GM12878 (cell line): Measurements from ENCODE around the gene ITSN1. TPM values are rescaled to one million over a fixed set of nuclear protein-coding genes. Genes with fewer than 3 reads are reported as not detected.

Source experiments
- ASH2L ChIP-seq: fragments of 300-600, 200-600 bp; sonication (generic); IDR thresholded peaks from 2 replicates; pipeline ENCODE4 v1.6.1; 2017; ENCODE audit warnings: low read depth, mild to moderate bottlenecking, borderline replicate concordance
- BHLHE40 ChIP-seq, 2 experiments: fragments of 450-650 bp in 1 of 2; IDR thresholded peaks; 2 replicates each; pipeline ENCODE4 v1.6.1; 2011 to 2017; ENCODE audit warnings: low read depth in 2 of 2, borderline replicate concordance in 1 of 2, improper control_type of control experiment in 1 of 2, low read length in 1 of 2, mild to moderate bottlenecking in 1 of 2
- BMI1 ChIP-seq: fragments of 450-650 bp; IDR thresholded peaks from 2 replicates; pipeline ENCODE4 v1.6.1; 2016; ENCODE audit warnings: mild to moderate bottlenecking, moderate library complexity, borderline replicate concordance
- EGR1 ChIP-seq, 2 experiments: IDR thresholded peaks; 1 replicate in 1 of 2; 2 replicates in 1 of 2; pipeline ENCODE4 v1.6.1; 2011 to 2012; ENCODE audit warnings: low read depth in 2 of 2, low read length in 2 of 2, borderline replicate concordance in 1 of 2, mild to moderate bottlenecking in 1 of 2, moderate library complexity in 1 of 2
- EP300 ChIP-seq, 2 experiments: fragments of 150-350 bp in 1 of 2; IDR thresholded peaks; 2 replicates each; pipeline ENCODE4 v1.6.1; 2011 to 2012; ENCODE audit warnings: low read depth in 2 of 2, low read length in 2 of 2, borderline replicate concordance in 1 of 2, improper control_type of control experiment in 1 of 2, inconsistent platforms in 1 of 2; ENCODE audit not compliant: control insufficient read depth in 1 of 2
- EZH2 ChIP-seq: IDR thresholded peaks from 2 replicates; pipeline ENCODE4 v1.6.1; 2012; ENCODE audit warnings: low read depth, mild to moderate bottlenecking, control low read depth, inconsistent platforms, low read length, borderline replicate concordance; ENCODE audit not compliant: control insufficient read depth
- GABPA ChIP-seq: IDR thresholded peaks from 2 replicates; pipeline ENCODE4 v1.6.1; 2014; ENCODE audit warnings: antibody characterized with exemption, low read depth, mild to moderate bottlenecking, inconsistent platforms
- HDGF ChIP-seq: fragments of 450-650 bp; IDR thresholded peaks from 2 replicates; pipeline ENCODE4 v1.6.1; 2016; ENCODE audit warnings: antibody characterized with exemption
- IKZF2 ChIP-seq, 2 experiments: fragments of 450-650 bp; IDR thresholded peaks; 2 replicates each; pipeline ENCODE4 v1.6.1; 2017; ENCODE audit warnings: mild to moderate bottlenecking in 2 of 2, moderate library complexity in 2 of 2
- KAT2A ChIP-seq: conservative IDR thresholded peaks from 2 replicates; pipeline ENCODE4 v1.6.1; 2011; ENCODE audit warnings: low read depth, low read length; ENCODE audit not compliant: control insufficient read depth
- KDM1A ChIP-seq: fragments of 200-600 bp; sonication (generic); IDR thresholded peaks from 2 replicates; pipeline ENCODE4 v1.6.1; 2016; ENCODE audit warnings: borderline replicate concordance
- LARP7 ChIP-seq: fragments of 450-650 bp; IDR thresholded peaks from 2 replicates; pipeline ENCODE4 v1.6.1; 2017; ENCODE audit warnings: mild to moderate bottlenecking
- MTA3 ChIP-seq: IDR thresholded peaks from 2 replicates; pipeline ENCODE4 v1.6.1; 2012; ENCODE audit warnings: low read length, inconsistent platforms, borderline replicate concordance
- MYB ChIP-seq: fragments of 150-350 bp; IDR thresholded peaks from 2 replicates; pipeline ENCODE4 v1.6.1; 2014; ENCODE audit warnings: mild to moderate bottlenecking, low read depth, low read length, borderline replicate concordance
- NBN ChIP-seq: fragments of 450-650 bp; IDR thresholded peaks from 2 replicates; pipeline ENCODE4 v1.6.1; 2016
- NFYA ChIP-seq: IDR thresholded peaks from 2 replicates; pipeline ENCODE4 v1.6.1; 2011; ENCODE audit warnings: low read depth, mild to moderate bottlenecking, low read length, improper control_type of control experiment, borderline replicate concordance
- RAD51 ChIP-seq: fragments of 450-650 bp; IDR thresholded peaks from 2 replicates; pipeline ENCODE4 v1.6.1; 2016; ENCODE audit warnings: moderate library complexity, mild to moderate bottlenecking, inconsistent platforms
- RB1 ChIP-seq: fragments of 450-650 bp; formaldehyde crosslinking; IDR thresholded peaks from 2 replicates; pipeline ENCODE4 v1.6.1; 2017; ENCODE audit warnings: mild to moderate bottlenecking, borderline replicate concordance
- SIN3A ChIP-seq: IDR thresholded peaks from 2 replicates; pipeline ENCODE4 v1.6.1; 2012; ENCODE audit warnings: low read depth, low read length, improper control_type of control experiment
- SPI1 ChIP-seq: IDR thresholded peaks from 2 replicates; pipeline ENCODE4 v1.6.1; 2011; ENCODE audit warnings: low read depth, mild to moderate bottlenecking, low read length, moderate library complexity, borderline replicate concordance; ENCODE audit not compliant: insufficient read depth
- SUPT20H ChIP-seq: IDR thresholded peaks from 2 replicates; pipeline ENCODE4 v1.6.1; 2011; ENCODE audit warnings: low read depth, mild to moderate bottlenecking, low read length, moderate library complexity, borderline replicate concordance; ENCODE audit not compliant: control insufficient read depth
- TARDBP ChIP-seq: IDR thresholded peaks from 2 replicates; pipeline ENCODE4 v1.6.1; 2016; ENCODE audit warnings: borderline replicate concordance
- ZNF24 ChIP-seq: fragments of 450-650 bp; IDR thresholded peaks from 2 replicates; pipeline ENCODE4 v1.6.1; 2017; ENCODE audit warnings: antibody characterized with exemption, mild to moderate bottlenecking
- ZNF274 ChIP-seq: IDR thresholded peaks from one replicate; pipeline ENCODE4 v1.8.0; 2011; ENCODE audit not compliant: insufficient read length, insufficient read depth
- polyA plus RNA-seq, 11 experiments: library from polyadenylated mRNA; depleted of rRNA in 4 of 11; unstranded in 6 of 11; stranded (reverse) in 5 of 11; fragments of >200 nt; fragmentation: Nextera tagmentation in 4 of 11; fragmentation: Illumina TruSeq in 1 of 11; extraction: Ambion mirVana in 4 of 11; extraction: Trizol in 1 of 11; gene quantifications; 1 replicate in 1 of 11; 2 replicates in 10 of 11; pipeline versions ENCODE4 v1.2.1 to v1.2.3, GENCODE V29; 2011 to 2016; ENCODE audit warnings: inconsistent platforms in 2 of 11, missing spikeins in 2 of 11, low read depth in 1 of 11
- total RNA-seq, 4 experiments: library from RNA; depleted of rRNA in 3 of 4; stranded (reverse); fragments of >200 nt in 3 of 4; fragmentation: Illumina TruSeq in 1 of 4; extraction: Trizol in 1 of 4; gene quantifications; 2 replicates each; pipeline versions ENCODE4 v1.2.1 to v1.2.3, GENCODE V29; 2013 to 2021
- TF ChIP-seq, protein P1 (sequence below): IDR thresholded peaks from 2 replicates; pipeline ENCODE4 v1.6.1; 2011; ENCODE audit warnings: low read depth, low read length, improper control_type of control experiment, borderline replicate concordance
- TF ChIP-seq, protein P2 (sequence below): fragments of 450-650 bp; IDR thresholded peaks from 2 replicates; pipeline ENCODE4 v1.6.1; 2014; ENCODE audit warnings: mild to moderate bottlenecking
- TF ChIP-seq, protein P3 (sequence below): IDR thresholded peaks from 2 replicates; pipeline ENCODE4 v1.6.1; 2011; ENCODE audit warnings: borderline replicate concordance, low read depth, mild to moderate bottlenecking, moderate library complexity, mixed read lengths, low read length; ENCODE audit not compliant: insufficient read depth; ENCODE audit errors: extremely low read length
- TF ChIP-seq, protein P4 (sequence below): IDR thresholded peaks from 2 replicates; pipeline ENCODE4 v1.6.1; 2012; ENCODE audit warnings: low read depth, low read length, improper control_type of control experiment

Gene ITSN1
- total and polyA plus RNA-seq, 10 of the 15 experiments (the other 5 are each of a cell fraction or from before 2014, with no cell fraction given): 0.89 to 10.6 (median 4.8) TPM

DNA sequence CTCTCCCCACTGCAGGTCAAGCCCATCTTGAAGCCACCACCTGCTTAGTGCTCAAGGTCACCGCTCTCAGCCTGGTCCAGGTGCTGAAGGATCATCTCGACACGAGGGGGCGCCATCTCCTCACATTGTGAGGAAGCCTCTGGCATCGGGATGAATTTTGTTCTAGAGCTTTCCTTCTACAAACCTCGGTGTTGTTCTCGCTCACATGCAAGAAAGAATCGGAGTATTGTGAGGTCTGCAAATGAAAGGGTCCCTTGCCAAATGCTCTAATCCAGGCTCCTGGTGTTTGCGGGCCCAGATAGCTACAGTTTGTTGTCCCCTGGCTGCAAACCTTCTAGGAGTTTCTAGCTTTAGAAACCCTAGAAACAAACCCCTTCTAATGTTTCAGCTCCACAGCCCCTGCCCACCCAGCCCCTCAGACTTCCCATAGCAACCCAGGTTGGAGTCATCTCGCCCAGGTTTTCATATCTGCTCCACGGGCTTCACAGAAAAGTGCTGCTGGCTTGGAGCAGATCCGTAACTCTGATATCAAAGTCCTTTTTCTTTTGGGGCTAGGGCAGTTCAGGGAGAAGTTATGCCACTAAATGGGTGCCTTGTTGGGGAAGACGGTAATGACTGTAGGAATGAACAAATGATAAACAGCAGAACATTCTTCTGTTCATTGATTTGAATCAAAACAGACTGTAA, 281.9 kb downstream of the ITSN1 start (continued):
- TF ChIP-seq RB1: peak; percentile 65; the same call in 1 of the 2 replicates
- TF ChIP-seq KAT2A: no peak
- TF ChIP-seq RAD51: no peak
- TF ChIP-seq NFYA: no peak
- no peak for TF ChIP-seq SPI1
- TF ChIP-seq IKZF2 (IDR thresholded peaks at IDR 0.05): no peak
- no peak for TF ChIP-seq MYB
- TF ChIP-seq ASH2L: no peak
- TF ChIP-seq MTA3: no peak
- TF ChIP-seq KDM1A: no peak
- TF ChIP-seq LARP7: no peak
- no peak for TF ChIP-seq BMI1
- TF ChIP-seq EP300 (IDR thresholded peaks at IDR 0.05; ENCODE audit: borderline replicate concordance in 1 of 2, control insufficient read depth in 1 of 2, low read depth in 2 of 2, low read length in 2 of 2): no peak
- no peak for TF ChIP-seq SUPT20H
- TF ChIP-seq, protein P1, sequence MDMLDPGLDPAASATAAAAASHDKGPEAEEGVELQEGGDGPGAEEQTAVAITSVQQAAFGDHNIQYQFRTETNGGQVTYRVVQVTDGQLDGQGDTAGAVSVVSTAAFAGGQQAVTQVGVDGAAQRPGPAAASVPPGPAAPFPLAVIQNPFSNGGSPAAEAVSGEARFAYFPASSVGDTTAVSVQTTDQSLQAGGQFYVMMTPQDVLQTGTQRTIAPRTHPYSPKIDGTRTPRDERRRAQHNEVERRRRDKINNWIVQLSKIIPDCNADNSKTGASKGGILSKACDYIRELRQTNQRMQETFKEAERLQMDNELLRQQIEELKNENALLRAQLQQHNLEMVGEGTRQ: no peak
- TF ChIP-seq, protein P2, sequence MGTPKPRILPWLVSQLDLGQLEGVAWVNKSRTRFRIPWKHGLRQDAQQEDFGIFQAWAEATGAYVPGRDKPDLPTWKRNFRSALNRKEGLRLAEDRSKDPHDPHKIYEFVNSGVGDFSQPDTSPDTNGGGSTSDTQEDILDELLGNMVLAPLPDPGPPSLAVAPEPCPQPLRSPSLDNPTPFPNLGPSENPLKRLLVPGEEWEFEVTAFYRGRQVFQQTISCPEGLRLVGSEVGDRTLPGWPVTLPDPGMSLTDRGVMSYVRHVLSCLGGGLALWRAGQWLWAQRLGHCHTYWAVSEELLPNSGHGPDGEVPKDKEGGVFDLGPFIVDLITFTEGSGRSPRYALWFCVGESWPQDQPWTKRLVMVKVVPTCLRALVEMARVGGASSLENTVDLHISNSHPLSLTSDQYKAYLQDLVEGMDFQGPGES: no peak
- no peak for TF ChIP-seq GABPA
- TF ChIP-seq HDGF: no peak
- no peak for TF ChIP-seq EZH2
- TF ChIP-seq BHLHE40 (IDR thresholded peaks at IDR 0.05; ENCODE audit: borderline replicate concordance in 1 of 2, low read depth in 2 of 2, low read length in 1 of 2): peak; percentile 15 to 26; a peak in 1 of 4 replicates
- no peak for TF ChIP-seq TARDBP
- no peak for TF ChIP-seq ZNF274
- TF ChIP-seq ZNF24: 0 out of 2 replicates have a peak, but pooled peaks have one; percentile 5
- no peak for TF ChIP-seq SIN3A
- TF ChIP-seq, protein P3, sequence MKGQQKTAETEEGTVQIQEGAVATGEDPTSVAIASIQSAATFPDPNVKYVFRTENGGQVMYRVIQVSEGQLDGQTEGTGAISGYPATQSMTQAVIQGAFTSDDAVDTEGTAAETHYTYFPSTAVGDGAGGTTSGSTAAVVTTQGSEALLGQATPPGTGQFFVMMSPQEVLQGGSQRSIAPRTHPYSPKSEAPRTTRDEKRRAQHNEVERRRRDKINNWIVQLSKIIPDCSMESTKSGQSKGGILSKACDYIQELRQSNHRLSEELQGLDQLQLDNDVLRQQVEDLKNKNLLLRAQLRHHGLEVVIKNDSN: no peak
- TF ChIP-seq NBN: no peak
- TF ChIP-seq EGR1 (IDR thresholded peaks at IDR 0.05; ENCODE audit: borderline replicate concordance in 1 of 2, low read depth in 2 of 2, low read length in 2 of 2): no peak
- TF ChIP-seq, protein P4, sequence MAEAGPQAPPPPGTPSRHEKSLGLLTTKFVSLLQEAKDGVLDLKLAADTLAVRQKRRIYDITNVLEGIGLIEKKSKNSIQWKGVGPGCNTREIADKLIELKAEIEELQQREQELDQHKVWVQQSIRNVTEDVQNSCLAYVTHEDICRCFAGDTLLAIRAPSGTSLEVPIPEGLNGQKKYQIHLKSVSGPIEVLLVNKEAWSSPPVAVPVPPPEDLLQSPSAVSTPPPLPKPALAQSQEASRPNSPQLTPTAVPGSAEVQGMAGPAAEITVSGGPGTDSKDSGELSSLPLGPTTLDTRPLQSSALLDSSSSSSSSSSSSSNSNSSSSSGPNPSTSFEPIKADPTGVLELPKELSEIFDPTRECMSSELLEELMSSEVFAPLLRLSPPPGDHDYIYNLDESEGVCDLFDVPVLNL: no peak
